Brain microvascular endothelial cell (primary cell): Measurements from ENCODE around the gene ASAP3.

ENCODE experiments used
- DNase-seq: peaks from one replicate; pipeline ENCODE4 v3.0.0-alpha.2; 2020
- H3K27ac ChIP-seq: fragments of 250-450 bp; sonication (Bioruptor Pico); 2 replicates; pipeline ENCODE4 v1.5.1; 2020; ENCODE audit warnings: mild to moderate bottlenecking, moderate library complexity
- H3K27me3 ChIP-seq: fragments of 250-450 bp; sonication (Bioruptor Pico); replicated peaks from 2 replicates; pipeline ENCODE4 v1.5.1; 2020; ENCODE audit warnings: mild to moderate bottlenecking
- H3K36me3 ChIP-seq: fragments of 250-450 bp; sonication (Bioruptor Pico); replicated peaks from 2 replicates; pipeline ENCODE4 v1.5.1; 2020; ENCODE audit warnings: mild to moderate bottlenecking
- H3K4me3 ChIP-seq: 2 replicates; pipeline ENCODE4 v1.5.1; 2011; ENCODE audit warnings: low read depth, mild to moderate bottlenecking, control low read depth, low read length, moderate library complexity
- CTCF ChIP-seq: IDR thresholded peaks from 2 replicates; pipeline ENCODE4 v1.5.1; 2011; ENCODE audit warnings: low read depth, mild to moderate bottlenecking, moderate library complexity, low read length, control low read depth, inconsistent platforms; ENCODE audit errors: missing control alignments
- in situ Hi-C: cut with HindIII; loops from 2 replicates; pipeline ENCODE4 v1.10.0; 2017; ENCODE audit warnings: low sequenced_read_pairs, low pct_ligation_motif_present

The ASAP3 gene

GRCh38 chr1:23470282-23471070 lies 13.5 kb downstream of the ASAP3 start:
- in situ Hi-C loops: no loop called here
- Histone ChIP-seq H3K27ac (no peak overlapping the region), H3K4me3 (no peak overlapping the region), H3K27me3 (no peaks in the 10 kb centered on the region), H3K36me3 (no peaks in the 10 kb centered on the region)
- peak; percentile 16 for DNase-seq
- TF ChIP-seq CTCF: no peak

- no peak overlapping the region for H3K27ac ChIP-seq
- H3K4me3 ChIP-seq: no peak overlapping the region
- in situ Hi-C loops: no loop called here
- H3K36me3 ChIP-seq: no peaks in the 10 kb centered on the region
- H3K27me3 ChIP-seq: no peaks in the 10 kb centered on the region
- no peak for TF ChIP-seq CTCF
- no peak for DNase-seq
Measured at GRCh38 chr1:23469372-23469982, 14.5 kb downstream of the ASAP3 start.

GRCh38 chr1:23466423-23466989 lies 17.5 kb downstream of the ASAP3 start:
- no peak for TF ChIP-seq CTCF
- in situ Hi-C loops: no loop called here
- H3K27ac ChIP-seq: no peak overlapping the region
- H3K36me3 ChIP-seq: no peaks in the 10 kb centered on the region
- no peaks in the 10 kb centered on the region for H3K27me3 ChIP-seq
- no peak for DNase-seq
- no peak overlapping the region for H3K4me3 ChIP-seq

GRCh38 chr1:23463286-23463685 lies 20.7 kb downstream of the ASAP3 start:
- H3K27ac ChIP-seq: no peak overlapping the region
- DNase-seq: no peak
- in situ Hi-C loops: no loop called here
- H3K36me3 ChIP-seq: no peaks in the 10 kb centered on the region
- H3K4me3 ChIP-seq: no peak overlapping the region
- no peak for TF ChIP-seq CTCF
- no peaks in the 10 kb centered on the region for H3K27me3 ChIP-seq

- no peak overlapping the region for H3K27ac ChIP-seq
- in situ Hi-C loops: no loop called here
- no peak for DNase-seq
- no peak for TF ChIP-seq CTCF
- H3K27me3 ChIP-seq: no peaks in the 10 kb centered on the region
- H3K4me3 ChIP-seq: no peak overlapping the region
- no peaks in the 10 kb centered on the region for H3K36me3 ChIP-seq
Measured at GRCh38 chr1:23462766-23463165, 21.2 kb downstream of the ASAP3 start.
